HepG2 (cell line): ENCODE measurements around the gene TUG1. TPM values are rescaled to one million over a fixed set of nuclear protein-coding genes. Genes with fewer than 3 reads are reported as not detected.

ENCODE experiments used
- ATAC-seq: fragments of 200-7000 bp; cut with Tn5 transposase; 3 replicates; pipeline ENCODE4 v1.9.1; 2020; ENCODE audit warnings: mild to moderate bottlenecking, moderate library complexity
- BruUV-seq: library from RNA; stranded (reverse); fragments of 400-500 nt; replicated peaks from 2 replicates; lab custom pipeline; 2021; lab: Mats Ljungman, UMichigan
- CTCF ChIA-PET: fragments of 300-600 bp; formaldehyde crosslinking; extraction: SDS; loops from one replicate; lab custom pipeline; 2021; ENCODE audit warnings: low total read pairs, inconsistent platforms, low intra/inter-chr PET ratio; lab: Yijun Ruan, JAX
- POLR2A ChIA-PET: fragments of 350-600 bp; sonication (Branson Sonifier 250); formaldehyde crosslinking; loops from one replicate; lab custom pipeline; 2020; ENCODE audit warnings: antibody characterized with exemption, inconsistent platforms; lab: Yijun Ruan, JAX
- DNase-seq: peaks from one replicate; pipeline ENCODE4 v3.0.0-alpha.2; 2015; ENCODE audit warnings: low spot score
- FAIRE-seq: peaks from 3 replicates; lab custom pipeline; 2011; peaks lifted over from hg19 to GRCh38; lab: Jason Lieb, UNC
- H2AFZ ChIP-seq: one replicate; pipeline ENCODE4 v1.6.1; 2011; ENCODE audit warnings: low read length, inconsistent platforms
- H3K27ac ChIP-seq: fragments of 300-600 bp; 3 replicates; pipeline ENCODE4 v1.8.0; 2011; ENCODE audit warnings: mixed run types, mild to moderate bottlenecking, mixed read lengths, low read length, inconsistent platforms; ENCODE audit not compliant: insufficient read depth; ENCODE audit errors: extremely low read length
- H3K27me3 ChIP-seq, 2 experiments: fragments of 200-600 bp in 1 of 2; 2 replicates in 1 of 2; 3 replicates in 1 of 2; pipeline versions ENCODE4 v1.6.0 to v1.8.0; 2011; ENCODE audit warnings: low read length in 2 of 2, mild to moderate bottlenecking in 2 of 2, moderate library complexity in 2 of 2, inconsistent platforms in 1 of 2; ENCODE audit not compliant: insufficient read depth in 2 of 2, control insufficient read depth in 1 of 2
- H3K36me3 ChIP-seq, 2 experiments: fragments of 200-600 bp in 1 of 2; replicated peaks in 1 of 2; 2 replicates in 1 of 2; 3 replicates in 1 of 2; pipeline versions ENCODE4 v1.5.1 to v1.8.0; 2011; ENCODE audit warnings: low read length in 2 of 2, inconsistent platforms in 1 of 2; ENCODE audit not compliant: insufficient read depth in 2 of 2, control insufficient read depth in 1 of 2
- H3K4me1 ChIP-seq: 2 replicates; pipeline ENCODE4 v1.5.1; 2012; ENCODE audit warnings: low read length, inconsistent platforms; ENCODE audit not compliant: insufficient read depth
- H3K4me2 ChIP-seq: 2 replicates; pipeline ENCODE4 v1.6.0; 2011; ENCODE audit warnings: low read depth, low read length, inconsistent platforms
- H3K4me3 ChIP-seq, 3 experiments: fragments of 200-600 bp in 1 of 3; sonication (generic), shearing (Covaris generic) in 1 of 3; replicated peaks in 1 of 3; 2 replicates each; pipeline ENCODE4 v1.5.1; 2011 to 2016; ENCODE audit warnings: low read length in 3 of 3, inconsistent platforms in 2 of 3, low read depth in 2 of 3, mild to moderate bottlenecking in 2 of 3, control low read depth in 1 of 3, mixed read lengths in 1 of 3; ENCODE audit not compliant: insufficient read depth in 1 of 3
- H3K79me2 ChIP-seq: one replicate; pipeline ENCODE4 v1.6.1; 2011; ENCODE audit warnings: low read length, inconsistent platforms; ENCODE audit not compliant: insufficient read depth
- H3K9ac ChIP-seq: 2 replicates; pipeline ENCODE4 v1.6.0; 2011; ENCODE audit warnings: mild to moderate bottlenecking, low read depth, low read length, inconsistent platforms; ENCODE audit not compliant: insufficient read depth
- H3K9me3 ChIP-seq: 2 replicates; pipeline ENCODE4 v1.5.1; 2012; ENCODE audit warnings: mild to moderate bottlenecking, low read length
- H4K20me1 ChIP-seq: 2 replicates; pipeline ENCODE4 v1.6.0; 2011; ENCODE audit warnings: inconsistent platforms, mild to moderate bottlenecking, low read length, moderate library complexity; ENCODE audit not compliant: insufficient read depth
- CHD2 ChIP-seq: IDR thresholded peaks from 2 replicates; pipeline ENCODE4 v1.6.1; 2011; ENCODE audit warnings: low read depth, low read length, improper control_type of control experiment
- CTCF ChIP-seq: sonication (generic); formaldehyde crosslinking; IDR thresholded peaks from 2 replicates; pipeline ENCODE4 v1.5.0; 2020; ENCODE audit warnings: mild to moderate bottlenecking, missing genetic modification reagents, moderate library complexity
- DPF2 ChIP-seq: sonication (generic); formaldehyde crosslinking; IDR thresholded peaks from 2 replicates; pipeline ENCODE4 v1.4.0; 2020; ENCODE audit warnings: mild to moderate bottlenecking, low read depth, missing genetic modification reagents, borderline replicate concordance
- HIC2 ChIP-seq: sonication (generic); formaldehyde crosslinking; IDR thresholded peaks from 2 replicates; pipeline ENCODE4 v1.9.0; 2022; ENCODE audit warnings: low read depth, missing genetic modification reagents
- ISX ChIP-seq: sonication (generic); formaldehyde crosslinking; conservative IDR thresholded peaks from 2 replicates; pipeline ENCODE4 v1.5.0; 2020; ENCODE audit warnings: missing genetic modification reagents
- MAFK ChIP-seq, 2 experiments: IDR thresholded peaks in 1 of 2; conservative IDR thresholded peaks in 1 of 2; 2 replicates each; pipeline ENCODE4 v1.6.1; 2011; ENCODE audit warnings: improper control_type of control experiment in 2 of 2, low read length in 2 of 2
- NR2F6 ChIP-seq, 2 experiments: IDR thresholded peaks; 2 replicates each; pipeline ENCODE4 v1.6.1; 2016; ENCODE audit warnings: antibody characterized with exemption in 1 of 2, mild to moderate bottlenecking in 1 of 2
- RAD21 ChIP-seq: fragments of 450-650 bp; formaldehyde crosslinking; IDR thresholded peaks from 2 replicates; pipeline ENCODE4 v1.5.0; 2020; ENCODE audit warnings: mild to moderate bottlenecking
- SETDB1 ChIP-seq: sonication (generic); formaldehyde crosslinking; IDR thresholded peaks from 2 replicates; pipeline ENCODE4 v1.5.1; 2020; ENCODE audit warnings: missing genetic modification reagents, mild to moderate bottlenecking, borderline replicate concordance
- SMC3 ChIP-seq: IDR thresholded peaks from 2 replicates; pipeline ENCODE4 v1.6.1; 2011; ENCODE audit warnings: low read length, improper control_type of control experiment
- STAG1 ChIP-seq: sonication (generic); formaldehyde crosslinking; IDR thresholded peaks from 2 replicates; pipeline ENCODE4 v1.4.0; 2020; ENCODE audit warnings: missing genetic modification reagents
- XRCC5 ChIP-seq: fragments of 200-400 bp; formaldehyde crosslinking; optimal IDR thresholded peaks from 2 replicates; pipeline ENCODE3; 2017; ENCODE audit warnings: mild to moderate bottlenecking, low read length
- ZNF546 ChIP-seq: sonication (generic); formaldehyde crosslinking; conservative IDR thresholded peaks from 2 replicates; pipeline ENCODE4 v1.8.1; 2023; ENCODE audit warnings: mild to moderate bottlenecking, missing genetic modification reagents
- ZNF761 ChIP-seq: sonication (generic); formaldehyde crosslinking; conservative IDR thresholded peaks from 2 replicates; pipeline ENCODE4 v1.4.0; 2020; ENCODE audit warnings: mild to moderate bottlenecking, missing genetic modification reagents
- WGBS: methylation state at CpG from one replicate; pipeline ENCODE4 v1.1.6; 2017; ENCODE audit warnings: low lambda C conversion rate; 5-methylcytosine and 5-hydroxymethylcytosine counted together
- in situ Hi-C: cut with HindIII; loops from 2 replicates; pipeline ENCODE4 v1.10.0; 2017; ENCODE audit warnings: low pct_unique_long_range_greater_than_20kb; ENCODE audit not compliant: extremely low pct_ligation_motif_present
- intact Hi-C: fragments of 100-400 bp; cut with micrococcal nuclease; formaldehyde crosslinking; loops from one replicate; pipeline ENCODE4 v1.10.0; 2022; ENCODE audit not compliant: unreplicated experiment
- polyA plus RNA-seq, 8 experiments: library from polyadenylated mRNA; depleted of rRNA in 3 of 8; stranded (reverse) in 7 of 8; unstranded in 1 of 8; fragments of >200 nt; fragmentation: Illumina TruSeq in 4 of 8; extraction: Trizol in 4 of 8; gene quantifications; 2 replicates each; pipeline versions ENCODE4 v1.2.1 to v1.2.3, GENCODE V29; 2011 to 2016; ENCODE audit warnings: low read depth in 4 of 8, missing spikeins in 1 of 8, mixed read lengths in 1 of 8; ENCODE audit not compliant: insufficient read depth in 1 of 8
- total RNA-seq, 5 experiments: library from RNA; depleted of rRNA; stranded (reverse); fragments of >200 nt; fragmentation: Illumina TruSeq; extraction: Trizol; gene quantifications; 2 replicates each; pipeline ENCODE4 v1.2.3, GENCODE V29; 2016; ENCODE audit warnings: low read depth in 1 of 5
- TF ChIP-seq, protein P1 (sequence below): sonication (generic); formaldehyde crosslinking; IDR thresholded peaks from 2 replicates; pipeline ENCODE4 v1.8.1; 2023; ENCODE audit warnings: missing genetic modification reagents, inconsistent platforms, borderline replicate concordance

Gene TUG1
- total and polyA plus RNA-seq, 2 of the 13 experiments (the other 11 are each of a cell fraction or from before 2014, with no cell fraction given) = 35.2 to 122 TPM

DNA sequence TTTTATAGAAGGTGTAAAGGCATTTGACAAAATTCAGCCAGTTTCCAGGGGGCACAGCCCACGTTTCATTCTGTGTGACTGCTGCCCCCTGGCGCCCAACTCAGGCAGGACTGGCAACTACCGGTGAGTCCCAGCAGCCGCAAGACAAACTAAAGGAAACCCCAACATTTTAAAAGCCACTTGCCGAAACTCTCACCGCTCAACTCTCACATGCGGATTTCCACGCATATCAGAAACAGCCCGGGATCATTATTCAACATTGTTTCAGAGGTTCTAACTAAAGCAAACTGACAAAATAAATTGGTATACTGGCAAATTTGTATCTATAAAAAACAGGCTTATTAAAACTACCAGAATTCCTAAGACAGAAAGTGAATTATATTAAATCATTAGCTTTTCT is 48.7 kb upstream of the TUG1 start:
- H3K27ac ChIP-seq = no peak overlapping the region
- TF ChIP-seq XRCC5 (peak; percentile 57), CHD2 (no peak), CTCF (CRISPR knock-in tag) (peak; percentile 82), ZNF546 (no peak), STAG1 (CRISPR knock-in tag) (peak; percentile 82), ISX (CRISPR knock-in tag) (no peak), DPF2 (CRISPR knock-in tag) (no peak), HIC2 (no peak), ZNF761 (CRISPR knock-in tag) (no peak), SMC3 (peak; percentile 75), NR2F6 (IDR thresholded peaks at IDR 0.05) (no peak), NR2F6 (CRISPR knock-in tag; IDR thresholded peaks at IDR 0.05) (no peak), RAD21 (CRISPR knock-in tag) (peak; percentile 36; the same call in 1 of the 2 replicates), MAFK (conservative IDR thresholded peaks at IDR 0.05 in 1 of 2, IDR thresholded peaks at IDR 0.05 in 1 of 2; ENCODE audit: low read length in 2 of 2) (no peak), SETDB1 (no peak)
- TF ChIP-seq, protein P1, sequence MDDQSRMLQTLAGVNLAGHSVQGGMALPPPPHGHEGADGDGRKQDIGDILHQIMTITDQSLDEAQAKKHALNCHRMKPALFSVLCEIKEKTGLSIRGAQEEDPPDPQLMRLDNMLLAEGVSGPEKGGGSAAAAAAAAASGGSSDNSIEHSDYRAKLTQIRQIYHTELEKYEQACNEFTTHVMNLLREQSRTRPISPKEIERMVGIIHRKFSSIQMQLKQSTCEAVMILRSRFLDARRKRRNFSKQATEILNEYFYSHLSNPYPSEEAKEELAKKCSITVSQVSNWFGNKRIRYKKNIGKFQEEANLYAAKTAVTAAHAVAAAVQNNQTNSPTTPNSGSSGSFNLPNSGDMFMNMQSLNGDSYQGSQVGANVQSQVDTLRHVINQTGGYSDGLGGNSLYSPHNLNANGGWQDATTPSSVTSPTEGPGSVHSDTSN = no peak
- intact Hi-C loops = loop anchor here (1.0 kb wide), 1 partner anchor 157 kb away; no protein-coding TSS in a partner anchor
- CTCF ChIA-PET = interaction anchor here (1.0 to 3.5 kb wide), 3 partner anchors 30 to 229 kb away, joined by 3 to 37 read pairs (median 3); no protein-coding TSS in a partner anchor
- no peak overlapping the region for H3K4me3 ChIP-seq
- no peak overlapping the region for H3K9ac ChIP-seq
- ATAC-seq (peak; percentile 79), DNase-seq (peak; percentile 32), FAIRE-seq (peak; percentile 40)
- in situ Hi-C loops = loop anchor here (5.0 kb wide), 1 partner anchor 158 kb away; no protein-coding TSS in a partner anchor
- peaks cover 2 to 10% of the 10 kb centered on the region in 2 experiments; a peak in 2 of 5 replicates for H3K36me3 ChIP-seq
- WGBS = 4% methylated on average over 9 of the region's 9 CpGs
- POLR2A ChIA-PET = interaction anchor here (0.6 kb wide), 1 partner anchor 370 kb away, joined by 3 read pairs; no protein-coding TSS in a partner anchor
- no peak overlapping the region for H3K4me2 ChIP-seq
- no peaks in the 10 kb centered on the region for H3K79me2 ChIP-seq
- BruUV-seq = no TSS peak
- peaks cover 5% of the 10 kb centered on the region for H3K9me3 ChIP-seq
- no peak overlapping the region for H2AFZ ChIP-seq
- 0 out of 2 replicates have a peak, but pooled peaks cover 5% of the 10 kb centered on the region for H3K4me1 ChIP-seq
- H3K27me3 ChIP-seq = no peaks in the 10 kb centered on the region
- no peaks in the 10 kb centered on the region; the same call in 1 of the 2 replicates for H4K20me1 ChIP-seq
